GM10248 (cell line): ENCODE data around the gene RNF38.

Experiments
- CTCF ChIA-PET: fragments of 300-600 bp; sonication (Branson Sonifier 250); formaldehyde crosslinking; extraction: SDS; loops from one replicate; lab custom pipeline; 2021; ENCODE audit warnings: antibody characterized with exemption; lab: Yijun Ruan, JAX
- POLR2A ChIA-PET: fragments of 350-650 bp; sonication (Branson Sonifier 250); formaldehyde crosslinking; extraction: SDS; loops from one replicate; lab custom pipeline; 2020; ENCODE audit warnings: antibody characterized with exemption; lab: Yijun Ruan, JAX
- DNase-seq: peaks from one replicate; pipeline ENCODE4 v3.0.0; 2012; ENCODE audit errors: extremely low spot score
- TF ChIP-seq, protein P1 (sequence below): IDR thresholded peaks from 2 replicates; pipeline ENCODE4 v1.5.1; 2012; ENCODE audit warnings: mild to moderate bottlenecking, low read depth; ENCODE audit errors: extremely low read depth, missing control alignments, control extremely low read depth

The RNF38 gene

DNA sequence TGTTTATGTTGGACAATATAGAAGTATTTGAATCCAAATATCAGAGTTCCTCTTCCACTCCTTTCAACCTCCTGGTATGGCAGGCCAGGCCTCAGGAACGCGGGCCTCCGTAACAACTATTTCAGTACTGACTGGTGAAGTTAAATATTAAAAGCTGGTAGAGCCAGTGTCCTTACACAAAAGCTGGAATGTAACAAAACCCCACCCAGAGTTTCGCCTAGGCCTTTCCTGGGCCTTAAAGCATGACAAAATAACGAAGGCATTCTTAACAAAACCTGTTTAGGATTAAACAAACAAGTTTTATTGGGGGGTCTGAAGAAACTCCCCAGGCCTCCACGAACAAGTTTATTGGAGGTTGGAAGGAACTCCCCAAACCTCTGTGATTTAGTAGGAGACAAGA lies 80.3 kb downstream of the RNF38 start:
- DNase-seq = no peak
- TF ChIP-seq, protein P1, sequence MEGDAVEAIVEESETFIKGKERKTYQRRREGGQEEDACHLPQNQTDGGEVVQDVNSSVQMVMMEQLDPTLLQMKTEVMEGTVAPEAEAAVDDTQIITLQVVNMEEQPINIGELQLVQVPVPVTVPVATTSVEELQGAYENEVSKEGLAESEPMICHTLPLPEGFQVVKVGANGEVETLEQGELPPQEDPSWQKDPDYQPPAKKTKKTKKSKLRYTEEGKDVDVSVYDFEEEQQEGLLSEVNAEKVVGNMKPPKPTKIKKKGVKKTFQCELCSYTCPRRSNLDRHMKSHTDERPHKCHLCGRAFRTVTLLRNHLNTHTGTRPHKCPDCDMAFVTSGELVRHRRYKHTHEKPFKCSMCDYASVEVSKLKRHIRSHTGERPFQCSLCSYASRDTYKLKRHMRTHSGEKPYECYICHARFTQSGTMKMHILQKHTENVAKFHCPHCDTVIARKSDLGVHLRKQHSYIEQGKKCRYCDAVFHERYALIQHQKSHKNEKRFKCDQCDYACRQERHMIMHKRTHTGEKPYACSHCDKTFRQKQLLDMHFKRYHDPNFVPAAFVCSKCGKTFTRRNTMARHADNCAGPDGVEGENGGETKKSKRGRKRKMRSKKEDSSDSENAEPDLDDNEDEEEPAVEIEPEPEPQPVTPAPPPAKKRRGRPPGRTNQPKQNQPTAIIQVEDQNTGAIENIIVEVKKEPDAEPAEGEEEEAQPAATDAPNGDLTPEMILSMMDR = no peak
- CTCF ChIA-PET = interaction anchor here (1.0 to 8.0 kb wide), 4 partner anchors 10 to 56 kb away, joined by 3 to 78 read pairs (median 4); no protein-coding TSS in a partner anchor
- POLR2A ChIA-PET = no interaction called here

DNA sequence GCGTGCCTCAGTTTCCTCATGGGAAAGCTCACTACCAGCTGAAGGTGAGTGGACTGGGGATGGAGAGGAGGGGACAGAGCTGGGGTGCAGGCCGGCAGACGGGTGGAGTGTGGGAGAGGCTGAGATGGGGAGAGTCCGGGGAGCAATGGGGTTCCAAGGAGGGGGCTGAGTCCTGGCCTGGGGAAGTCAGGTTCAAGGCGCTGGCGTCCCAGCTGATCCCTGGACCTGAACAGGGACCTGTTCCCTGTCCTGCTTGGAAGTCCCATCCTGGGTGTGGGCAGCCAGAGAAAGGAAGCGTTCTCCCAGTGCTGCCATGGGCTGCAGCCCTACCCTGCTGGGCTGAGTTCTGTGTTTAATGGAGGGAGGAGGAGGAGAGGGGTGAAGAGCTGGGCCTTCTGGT lies 80.9 kb downstream of the RNF38 start:
- TF ChIP-seq, protein P1 = no peak
- DNase-seq = no peak
- CTCF ChIA-PET = interaction anchor here (1.0 to 8.0 kb wide), 6 partner anchors 11 to 128 kb away, joined by 3 to 78 read pairs (median 3); partner anchors contain the start of gene CLTA
- POLR2A ChIA-PET = no interaction called here

DNA sequence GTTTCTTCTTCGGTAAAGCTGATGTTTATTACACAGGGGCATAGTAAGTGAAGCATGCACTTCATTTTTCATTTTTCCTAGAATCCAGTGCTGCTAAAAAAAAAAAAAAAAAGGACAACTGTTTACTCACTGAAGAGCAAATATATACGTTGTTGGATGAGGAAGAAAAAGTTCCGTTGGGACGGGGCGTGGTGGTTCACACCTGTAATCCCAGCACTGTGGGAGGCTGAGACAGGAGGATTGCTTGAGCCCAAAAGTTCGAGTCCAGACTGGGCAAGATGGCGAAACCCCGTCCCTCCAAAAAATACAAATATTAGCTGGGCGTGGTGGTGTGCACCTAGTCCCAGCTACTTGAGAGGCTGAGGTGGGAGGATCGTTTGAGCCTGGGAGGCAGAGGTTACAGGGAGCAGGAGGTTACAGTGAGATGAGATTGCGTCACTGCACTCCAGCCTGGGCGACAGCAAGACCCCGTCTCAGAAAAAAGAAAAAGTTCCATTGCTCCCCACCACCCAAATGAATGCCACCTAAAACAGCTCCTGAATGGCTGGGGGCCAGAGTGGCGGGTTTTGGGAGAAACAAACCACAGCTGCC lies 81.8 kb downstream of the RNF38 start:
- ChIA-PET CTCF (interaction anchor here (1.2 to 8.0 kb wide), 4 partner anchors 11 to 127 kb away, joined by 3 to 78 read pairs (median 4); partner anchors contain the start of gene CLTA), POLR2A (interaction anchor here (0.7 kb wide), 1 partner anchor 128 kb away, joined by 4 read pairs; no protein-coding TSS in a partner anchor)

DNA sequence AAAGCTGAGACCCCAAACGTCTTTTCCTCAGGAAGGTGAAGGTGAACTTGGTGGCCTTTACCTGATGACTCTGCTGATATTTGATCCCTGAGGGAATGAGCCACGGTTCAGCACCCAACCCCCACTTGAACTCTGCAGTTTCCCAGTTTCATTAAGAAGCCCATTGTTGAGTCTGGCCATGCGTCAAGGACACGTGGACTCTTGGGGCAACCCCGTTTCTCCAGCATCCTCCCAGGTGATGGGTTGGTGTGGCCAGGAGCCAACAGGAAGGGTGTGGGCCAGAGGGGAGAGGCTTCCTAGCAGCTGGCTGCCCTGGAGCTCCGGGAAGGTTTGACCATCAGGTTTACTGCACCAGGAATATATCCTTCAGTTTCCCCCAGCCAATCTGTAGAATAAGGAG lies 82.3 kb downstream of the RNF38 start:
- DNase-seq = no peak
- POLR2A ChIA-PET = no interaction called here
- TF ChIP-seq, protein P1 = no peak
- CTCF ChIA-PET = interaction anchor here (1.6 to 8.0 kb wide), 2 partner anchors 12 kb away, joined by 5 to 78 read pairs; no protein-coding TSS in a partner anchor

More for the DNA sequence above, 81.8 kb downstream of the RNF38 start:
- no peak for DNase-seq
- TF ChIP-seq, protein P1 = no peak

DNA sequence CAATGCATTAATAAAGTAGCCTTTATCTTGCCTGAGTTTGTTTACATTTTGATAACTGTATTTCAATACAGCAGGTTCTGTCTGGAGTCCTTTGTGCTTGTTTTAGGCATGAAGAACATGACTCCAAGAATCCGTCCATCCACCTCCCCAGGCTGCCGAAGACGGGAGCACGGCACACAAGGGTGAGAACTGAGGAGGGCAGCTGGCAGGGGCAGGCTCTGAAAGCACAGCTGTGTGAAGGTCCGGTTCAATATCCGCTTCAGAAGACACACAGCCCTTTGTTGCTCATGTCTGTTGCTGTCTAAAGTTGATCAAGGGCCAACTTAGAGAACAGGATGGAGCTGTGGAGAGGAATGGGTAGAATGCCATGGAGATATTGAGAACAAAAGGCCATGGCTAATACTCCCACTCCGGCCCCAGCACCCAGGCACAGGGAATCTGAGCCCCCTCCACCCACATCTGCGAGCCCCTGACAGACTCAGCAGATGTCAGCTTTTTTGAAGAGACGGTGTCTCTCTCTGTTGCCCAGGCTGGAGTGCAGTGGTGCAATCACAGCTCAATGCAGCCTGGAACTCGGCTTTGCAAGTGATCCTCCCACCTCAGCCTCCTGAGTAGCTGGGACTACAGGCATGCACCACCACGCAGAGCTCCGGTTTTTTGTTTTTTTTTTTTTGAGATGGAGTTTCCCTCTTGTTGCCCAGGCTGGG lies 83.3 kb downstream of the RNF38 start:
- DNase-seq = no peak
- ChIA-PET CTCF (interaction anchor here (1.6 to 8.0 kb wide), 2 partner anchors 11 to 13 kb away, joined by 5 to 78 read pairs; no protein-coding TSS in a partner anchor), POLR2A (no interaction called here)
- TF ChIP-seq, protein P1 = no peak

DNA sequence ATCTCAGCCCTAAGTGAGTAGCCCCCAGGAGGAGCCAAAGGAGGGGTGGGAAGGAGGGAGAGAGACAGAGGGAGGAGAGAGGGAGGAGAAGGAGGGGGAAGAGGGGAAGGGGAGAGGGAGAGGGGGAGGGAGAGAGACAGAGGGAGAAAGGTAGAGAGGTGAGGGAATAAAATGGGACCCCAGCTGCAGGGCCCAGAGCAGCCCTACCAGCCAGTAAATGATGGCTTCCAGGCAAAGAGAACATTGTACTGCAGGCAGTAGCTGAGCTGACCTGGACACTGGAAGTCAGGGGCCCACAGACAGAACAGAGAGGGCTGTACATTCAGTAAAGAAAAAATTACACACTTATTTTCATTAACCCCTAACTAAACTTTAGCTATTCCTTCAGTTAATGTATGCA lies 84.0 kb downstream of the RNF38 start:
- TF ChIP-seq, protein P1 = no peak
- CTCF ChIA-PET = interaction anchor here (1.6 to 8.0 kb wide), 2 partner anchors 10 to 14 kb away, joined by 4 to 78 read pairs; no protein-coding TSS in a partner anchor
- DNase-seq = no peak
- POLR2A ChIA-PET = no interaction called here
